ENCODE data around the gene ITK.

The ITK gene

DNA sequence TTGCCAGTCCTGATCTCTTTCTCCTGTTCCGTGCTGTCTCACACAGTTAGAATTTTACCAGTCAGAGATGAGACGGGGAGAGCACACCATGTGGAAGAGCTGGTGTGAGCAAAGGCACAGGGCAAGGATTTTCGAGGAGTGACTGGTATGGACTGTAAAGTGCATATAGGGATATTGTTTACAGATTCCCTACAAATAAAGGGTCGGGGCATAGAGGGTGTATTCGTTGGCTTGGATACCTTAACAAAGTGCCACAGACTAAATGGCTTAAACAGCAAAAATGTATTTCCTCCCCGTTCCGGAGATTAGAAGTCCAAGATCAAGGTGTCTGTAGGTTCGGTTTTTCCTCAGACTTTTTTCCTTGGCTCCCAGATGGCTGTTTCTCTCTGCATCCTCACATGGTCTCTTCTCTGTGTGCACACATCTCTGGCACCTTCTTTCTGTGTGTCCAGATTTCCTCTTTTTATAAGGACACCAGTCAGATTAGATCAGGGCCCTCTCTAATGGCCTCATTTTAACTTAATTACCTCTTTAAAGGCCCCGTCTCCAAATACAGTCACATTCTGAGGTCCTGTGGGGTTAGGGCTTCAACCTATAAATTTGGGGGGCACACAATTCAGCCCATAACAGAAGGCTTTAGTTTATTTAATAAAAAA is 108.7 kb downstream of the ITK start:
- no peak overlapping the region for H3K4me2 ChIP-seq (ENCODE audit: low read length)
- TF ChIP-seq, protein P1, sequence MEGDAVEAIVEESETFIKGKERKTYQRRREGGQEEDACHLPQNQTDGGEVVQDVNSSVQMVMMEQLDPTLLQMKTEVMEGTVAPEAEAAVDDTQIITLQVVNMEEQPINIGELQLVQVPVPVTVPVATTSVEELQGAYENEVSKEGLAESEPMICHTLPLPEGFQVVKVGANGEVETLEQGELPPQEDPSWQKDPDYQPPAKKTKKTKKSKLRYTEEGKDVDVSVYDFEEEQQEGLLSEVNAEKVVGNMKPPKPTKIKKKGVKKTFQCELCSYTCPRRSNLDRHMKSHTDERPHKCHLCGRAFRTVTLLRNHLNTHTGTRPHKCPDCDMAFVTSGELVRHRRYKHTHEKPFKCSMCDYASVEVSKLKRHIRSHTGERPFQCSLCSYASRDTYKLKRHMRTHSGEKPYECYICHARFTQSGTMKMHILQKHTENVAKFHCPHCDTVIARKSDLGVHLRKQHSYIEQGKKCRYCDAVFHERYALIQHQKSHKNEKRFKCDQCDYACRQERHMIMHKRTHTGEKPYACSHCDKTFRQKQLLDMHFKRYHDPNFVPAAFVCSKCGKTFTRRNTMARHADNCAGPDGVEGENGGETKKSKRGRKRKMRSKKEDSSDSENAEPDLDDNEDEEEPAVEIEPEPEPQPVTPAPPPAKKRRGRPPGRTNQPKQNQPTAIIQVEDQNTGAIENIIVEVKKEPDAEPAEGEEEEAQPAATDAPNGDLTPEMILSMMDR (IDR thresholded peaks at IDR 0.05), result no peak
- no peak overlapping the region for H2AFZ ChIP-seq
- H3K4me3 ChIP-seq (ENCODE audit: low read depth, low read length), result no peak overlapping the region
- H3K27me3 ChIP-seq (ENCODE audit: control insufficient read depth, insufficient read depth, low read length), result no peaks in the 10 kb centered on the region
- peak overlapping the region; percentile 82 for H3K27ac ChIP-seq
- H3K9ac ChIP-seq, result no peak overlapping the region
- no peaks in the 10 kb centered on the region for H3K79me2 ChIP-seq
- H3K36me3 ChIP-seq (ENCODE audit: control insufficient read depth, insufficient read depth, low read length), result no peaks in the 10 kb centered on the region
- peaks cover 37% of the 10 kb centered on the region for H3K4me1 ChIP-seq
- no peaks in the 10 kb centered on the region for H3K9me3 ChIP-seq (ENCODE audit: control insufficient read depth, low read length)

DNA sequence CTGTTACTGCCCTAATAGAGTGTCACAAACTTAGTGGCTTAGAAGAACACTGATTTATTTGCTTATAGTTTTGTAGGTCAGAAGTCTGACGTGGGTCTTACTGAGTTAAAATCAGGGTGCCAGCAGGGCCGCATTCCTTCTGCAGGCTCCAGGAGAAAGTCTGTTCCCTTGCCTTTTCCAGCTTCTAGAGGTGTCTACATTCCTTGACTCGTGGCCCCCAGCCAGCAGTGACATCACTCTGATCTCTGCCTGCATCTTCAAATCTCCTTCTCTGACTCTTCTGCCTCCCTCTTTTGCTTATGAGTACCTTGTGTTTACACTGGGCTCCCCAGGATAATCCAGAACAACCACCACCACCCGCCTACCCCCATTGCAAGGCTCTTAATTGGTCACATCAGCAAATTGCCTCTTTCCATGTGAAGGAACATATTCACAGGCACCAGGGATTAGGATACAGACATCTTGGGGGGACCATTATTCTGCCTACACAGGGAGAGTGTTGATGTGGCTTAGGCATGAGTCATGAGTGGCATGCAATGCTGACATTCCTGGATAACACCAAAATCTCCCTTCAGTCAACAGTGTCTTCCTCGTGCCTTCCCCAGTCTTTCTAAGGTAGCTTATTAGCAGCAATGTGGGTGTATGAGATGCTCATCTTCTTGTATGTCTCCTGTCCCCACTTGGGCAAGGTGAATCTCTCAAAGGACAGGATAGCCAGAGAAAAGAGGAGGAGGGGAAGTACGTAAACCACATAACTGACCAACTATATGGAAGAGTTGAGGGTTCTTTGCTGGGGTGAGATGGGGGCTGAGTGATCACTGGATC is 109.7 kb downstream of the ITK start:
- no peaks in the 10 kb centered on the region for H3K9me3 ChIP-seq (ENCODE audit: control insufficient read depth, low read length)
- no peaks in the 10 kb centered on the region for H3K36me3 ChIP-seq (ENCODE audit: control insufficient read depth, insufficient read depth, low read length)
- H3K27me3 ChIP-seq (ENCODE audit: control insufficient read depth, insufficient read depth, low read length), result no peaks in the 10 kb centered on the region
- H2AFZ ChIP-seq, result no peak overlapping the region
- peak overlapping the region; percentile 82 for H3K27ac ChIP-seq
- no peaks in the 10 kb centered on the region for H3K79me2 ChIP-seq
- H3K4me3 ChIP-seq (ENCODE audit: low read depth, low read length), result no peak overlapping the region
- H3K4me1 ChIP-seq, result peaks cover 27% of the 10 kb centered on the region
- no peak overlapping the region for H3K4me2 ChIP-seq (ENCODE audit: low read length)
- H3K9ac ChIP-seq, result no peak overlapping the region
- TF ChIP-seq, protein P1 (IDR thresholded peaks at IDR 0.05), result no peak

DNA sequence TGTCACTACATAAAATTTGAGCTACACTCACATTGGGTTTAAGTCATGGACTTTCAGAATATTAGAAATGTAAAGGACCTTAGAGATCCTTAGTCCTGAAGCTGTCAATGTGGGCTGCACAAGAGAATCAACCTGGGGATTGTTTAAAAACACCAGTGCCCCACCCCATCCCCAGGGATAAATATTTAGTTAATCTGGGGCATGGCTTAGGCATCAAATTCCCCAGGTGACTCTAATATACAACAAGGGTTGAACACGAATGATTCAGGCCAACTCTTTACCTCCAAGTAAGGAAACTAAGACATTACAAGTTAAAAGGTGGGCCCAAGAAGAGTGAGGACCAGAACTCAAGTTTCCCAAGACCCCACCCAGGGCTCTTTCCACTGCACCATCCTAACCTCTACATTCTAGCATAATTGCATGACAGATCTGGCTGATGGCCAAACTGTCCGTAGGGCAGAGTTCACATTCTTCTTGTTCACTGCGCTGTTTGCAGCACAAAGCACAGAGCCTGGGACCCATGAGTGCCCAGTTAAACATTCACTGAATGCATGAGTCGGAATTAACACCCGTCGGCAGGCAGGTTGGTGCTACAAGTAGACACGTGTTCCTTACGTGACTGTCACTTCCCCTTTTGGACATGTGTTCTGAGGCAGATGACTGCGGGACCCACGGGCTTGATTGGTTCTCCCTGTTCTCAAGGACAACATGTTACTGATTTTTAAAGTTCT is 110.5 kb downstream of the ITK start:
- peak overlapping the region; percentile 13 for H2AFZ ChIP-seq
- no peaks in the 10 kb centered on the region for H3K79me2 ChIP-seq
- H3K36me3 ChIP-seq (ENCODE audit: control insufficient read depth, insufficient read depth, low read length), result no peaks in the 10 kb centered on the region
- peak overlapping the region; percentile 82 for H3K27ac ChIP-seq
- no peaks in the 10 kb centered on the region for H3K9me3 ChIP-seq (ENCODE audit: control insufficient read depth, low read length)
- no peak overlapping the region for H3K4me3 ChIP-seq (ENCODE audit: low read depth, low read length)
- TF ChIP-seq, protein P1 (IDR thresholded peaks at IDR 0.05), result no peak
- H3K27me3 ChIP-seq (ENCODE audit: control insufficient read depth, insufficient read depth, low read length), result no peaks in the 10 kb centered on the region
- peaks cover 23% of the 10 kb centered on the region for H3K4me1 ChIP-seq
- no peak overlapping the region for H3K9ac ChIP-seq
- no peak overlapping the region for H3K4me2 ChIP-seq (ENCODE audit: low read length)

DNA sequence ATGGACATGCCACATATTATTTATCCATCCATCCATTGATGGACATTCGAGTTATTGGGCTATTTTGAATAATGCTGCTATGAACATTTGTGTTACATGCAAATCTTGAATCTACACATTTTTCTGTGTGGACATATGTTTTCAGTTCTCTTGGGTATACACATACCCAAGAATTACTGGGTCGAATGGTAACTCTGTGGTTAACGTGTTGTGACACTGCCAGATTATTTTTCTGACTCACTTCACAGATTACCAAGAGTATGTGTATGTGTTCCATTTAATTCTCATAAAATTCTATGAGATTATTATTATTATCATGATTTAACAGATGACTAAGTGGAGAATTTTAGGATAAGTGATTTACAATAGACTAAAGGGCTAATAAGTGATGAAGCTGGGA is 112.0 kb downstream of the ITK start:
- no peak overlapping the region for H3K4me2 ChIP-seq (ENCODE audit: low read length)
- H3K27ac ChIP-seq, result no peak overlapping the region
- no peaks in the 10 kb centered on the region for H3K79me2 ChIP-seq
- TF ChIP-seq, protein P1 (IDR thresholded peaks at IDR 0.05), result no peak
- H3K36me3 ChIP-seq (ENCODE audit: control insufficient read depth, insufficient read depth, low read length), result no peaks in the 10 kb centered on the region
- H3K9ac ChIP-seq, result no peak overlapping the region
- peaks cover 23% of the 10 kb centered on the region for H3K4me1 ChIP-seq
- no peak overlapping the region for H3K4me3 ChIP-seq (ENCODE audit: low read depth, low read length)
- H3K9me3 ChIP-seq (ENCODE audit: control insufficient read depth, low read length), result no peaks in the 10 kb centered on the region
- H2AFZ ChIP-seq, result no peak overlapping the region
- no peaks in the 10 kb centered on the region for H3K27me3 ChIP-seq (ENCODE audit: control insufficient read depth, insufficient read depth, low read length)

Data from parathyroid adenoma (tissue), 2 donors.